Adipose tissue (tissue), 3 donors: ENCODE results near the gene SLC25A44. TPM values are rescaled to one million over a fixed set of nuclear protein-coding genes. Genes with fewer than 3 reads are reported as not detected.
"Not testable (repeated sequence)": the region's sequence is repeated elsewhere in the genome, so short reads cannot be mapped to it uniquely, and the experiment has no call there.

ENCODE experiments used
- H3K27ac ChIP-seq: one replicate; pipeline ENCODE4 v1.5.1; 2013; ENCODE audit warnings: low read depth, low read length
- WGBS, 3 donors: extraction: QIAGEN DNeasy Blood & Tissue Kit; methylation state at CpG; one replicate each; pipeline ENCODE4 v1.1.7; 2013; 5-methylcytosine and 5-hydroxymethylcytosine counted together
- polyA plus RNA-seq, 3 donors: library from polyadenylated mRNA; stranded (reverse); fragments of 200-250 nt; gene quantifications; one replicate each; pipeline ENCODE4 v1.2.3, GENCODE V29; 2013
- donor health status: healthy with polysubstance abuse.
- donor health status: Bipolar disorder and iron deficiency.
- donor health status: healthy.

SLC25A44 gene
- polyA plus RNA-seq, 3 donors = 6.6 to 27.6 (median 13.8) TPM

GRCh38 chr1:156160000-156160742 lies 33.7 kb upstream of the SLC25A44 start:
- no peak overlapping the region for H3K27ac ChIP-seq
- WGBS, 3 donors = 50 to 73% (median 60%) methylated on average over 13 of the region's 13 CpGs

GRCh38 chr1:156160743-156161171 lies 33.1 kb upstream of the SLC25A44 start:
- no peak overlapping the region for H3K27ac ChIP-seq
- whole genome bisulfite sequencing, 3 donors = 6 to 11% (median 11%) methylated on average over 17 to 22 of the region's 22 CpGs

GRCh38 chr1:156162430-156163037 lies 31.4 kb upstream of the SLC25A44 start:
- 67 to 85% (median 79%) methylated on average over 5 of the region's 5 CpGs for WGBS, 3 donors

GRCh38 chr1:156163712-156164111 lies 30.2 kb upstream of the SLC25A44 start:
- H3K27ac ChIP-seq = no peak overlapping the region
- 69 to 94% (median 89%) methylated on average over 1 of the region's 1 CpG for WGBS, 3 donors

More at GRCh38 chr1:156162430-156163037, 31.4 kb upstream of the SLC25A44 start:
- H3K27ac ChIP-seq = no peak overlapping the region

GRCh38 chr1:156164125-156164831 lies 29.6 kb upstream of the SLC25A44 start:
- 80 to 86% (median 85%) methylated on average over 6 of the region's 6 CpGs for WGBS, 3 donors
- H3K27ac ChIP-seq = no peak overlapping the region

- no peak overlapping the region for H3K27ac ChIP-seq
- WGBS, 3 donors = 46 to 86% (median 64%) methylated on average over 2 of the region's 2 CpGs
These were observed 28.8 kb upstream of the SLC25A44 start for GRCh38 chr1:156165083-156165482.

- no peak overlapping the region for H3K27ac ChIP-seq
- WGBS, 3 donors = 65 to 75% (median 69%) methylated on average over 5 of the region's 5 CpGs
These were observed 26.4 kb upstream of the SLC25A44 start for GRCh38 chr1:156167536-156167935.

- 79 to 90% (median 84%) methylated on average over 9 of the region's 9 CpGs for WGBS, 3 donors
These were observed 21.0 kb upstream of the SLC25A44 start for GRCh38 chr1:156172696-156173470.

GRCh38 chr1:156176610-156177210 lies 17.2 kb upstream of the SLC25A44 start:
- 80 to 89% (median 87%) methylated on average over 12 of the region's 12 CpGs for WGBS, 3 donors
- no peak overlapping the region for H3K27ac ChIP-seq

More at GRCh38 chr1:156172696-156173470, 21.0 kb upstream of the SLC25A44 start:
- no peak overlapping the region for H3K27ac ChIP-seq

- H3K27ac ChIP-seq = no peak overlapping the region
- 75 to 78% (median 76%) methylated on average over 7 of the region's 7 CpGs for WGBS, 3 donors
These were observed 15.8 kb upstream of the SLC25A44 start for GRCh38 chr1:156177919-156178654.

- no peak overlapping the region for H3K27ac ChIP-seq
- WGBS, 3 donors = 94 to 98% (median 94%) methylated on average over 3 of the region's 3 CpGs
These were observed 13.4 kb upstream of the SLC25A44 start for GRCh38 chr1:156180471-156180870.

GRCh38 chr1:156181391-156181924 lies 12.4 kb upstream of the SLC25A44 start:
- H3K27ac ChIP-seq = not testable (repeated sequence)
- WGBS, 3 donors = 41 to 61% (median 54%) methylated on average over 8 of the region's 8 CpGs

GRCh38 chr1:156182010-156182779 lies 11.7 kb upstream of the SLC25A44 start:
- H3K27ac ChIP-seq = not testable (repeated sequence)
- 75 to 86% (median 80%) methylated on average over 12 of the region's 12 CpGs for WGBS, 3 donors

GRCh38 chr1:156186347-156187177 lies 7.3 kb upstream of the SLC25A44 start:
- WGBS, 3 donors = 80 to 94% (median 92%) methylated on average over 2 of the region's 2 CpGs
- H3K27ac ChIP-seq = not testable (repeated sequence)

GRCh38 chr1:156190265-156190664 lies 3.6 kb upstream of the SLC25A44 start:
- WGBS, 3 donors = 66 to 85% (median 82%) methylated on average over 4 of the region's 4 CpGs
- H3K27ac ChIP-seq = not testable (repeated sequence)
